OCI-M2 (cell line): Measurements from ENCODE around the gene KCNH4.
"Not testable (repeated sequence)": the region's sequence is repeated elsewhere in the genome, so short reads cannot be mapped to it uniquely, and the experiment has no call there.

Experiments used
- DNase-seq: peaks from one replicate; lab custom pipeline; 2025; ENCODE audit not compliant: unreplicated experiment; lab: John Stamatoyannopoulos, UW

The KCNH4 gene

DNA sequence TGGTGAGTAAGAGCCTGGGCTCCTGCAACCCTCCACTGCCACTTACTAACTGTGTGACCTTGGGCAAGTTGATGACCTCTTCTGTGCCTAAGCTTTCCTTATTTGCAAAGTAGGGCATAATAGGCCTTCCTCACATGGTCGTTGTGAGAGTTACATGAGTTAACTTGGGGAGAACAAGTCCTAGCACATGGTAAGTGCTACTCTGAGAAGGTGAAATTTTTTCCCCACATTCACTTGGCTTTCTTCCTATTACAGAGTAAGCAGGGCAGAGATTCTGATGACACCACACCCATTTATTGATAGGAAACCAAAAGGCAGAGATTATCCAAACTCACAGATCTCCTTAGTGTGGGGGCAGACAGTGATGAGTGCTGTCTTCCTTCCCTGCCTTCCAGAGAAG lies 1.6 kb downstream of the KCNH4 start:
- no peak for DNase-seq

- DNase-seq, result no peak
Measured at GRCh38 chr17:42178817-42179216, 2.1 kb downstream of the KCNH4 start.

DNA sequence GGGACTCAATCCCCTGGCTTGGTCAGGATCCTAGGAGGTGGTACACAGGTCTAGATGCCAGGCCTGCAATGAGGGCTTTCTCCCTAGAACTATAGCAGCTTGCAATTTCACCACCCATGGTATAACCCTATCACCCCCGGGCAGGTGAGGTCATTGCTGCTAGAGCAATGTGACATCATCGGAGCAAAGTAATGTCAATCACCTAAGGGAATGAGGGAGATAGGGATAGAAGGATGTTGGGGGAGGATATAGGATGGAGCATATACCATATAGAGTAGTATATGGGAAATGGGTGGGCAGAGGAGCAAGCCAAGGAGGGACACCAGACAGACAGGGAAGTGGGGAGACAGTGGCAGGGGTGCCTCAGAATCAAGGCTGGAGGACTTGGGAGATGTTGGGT lies 3.3 kb downstream of the KCNH4 start:
- no peak for DNase-seq

GRCh38 chr17:42174126-42174783 lies 6.7 kb downstream of the KCNH4 start:
- no peak for DNase-seq

GRCh38 chr17:42171831-42172230 lies 9.1 kb downstream of the KCNH4 start:
- DNase-seq, result no peak

GRCh38 chr17:42169351-42169750 lies 11.6 kb downstream of the KCNH4 start:
- no peak for DNase-seq

DNA sequence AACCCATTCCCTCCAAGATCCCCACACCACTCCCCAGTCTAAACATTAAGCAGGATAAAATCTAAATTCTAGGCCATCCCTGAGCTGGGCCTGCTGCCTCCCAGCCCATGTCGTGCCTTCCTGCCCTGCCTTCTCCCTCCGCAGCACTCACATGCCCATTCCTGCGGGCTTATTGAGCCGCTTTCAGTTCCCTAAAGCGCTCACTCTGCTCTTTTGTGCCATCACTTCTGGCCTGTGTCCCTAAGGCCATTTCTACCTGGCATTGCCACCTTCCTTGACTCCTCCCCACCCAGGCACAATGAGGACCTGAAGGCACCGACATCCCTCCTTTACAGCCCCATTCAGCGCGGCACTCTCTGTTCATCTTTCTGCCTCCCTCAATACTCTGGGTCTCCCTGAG lies 13.1 kb downstream of the KCNH4 start:
- DNase-seq, result no peak

GRCh38 chr17:42166196-42166763 lies 14.7 kb downstream of the KCNH4 start:
- no peak for DNase-seq

DNA sequence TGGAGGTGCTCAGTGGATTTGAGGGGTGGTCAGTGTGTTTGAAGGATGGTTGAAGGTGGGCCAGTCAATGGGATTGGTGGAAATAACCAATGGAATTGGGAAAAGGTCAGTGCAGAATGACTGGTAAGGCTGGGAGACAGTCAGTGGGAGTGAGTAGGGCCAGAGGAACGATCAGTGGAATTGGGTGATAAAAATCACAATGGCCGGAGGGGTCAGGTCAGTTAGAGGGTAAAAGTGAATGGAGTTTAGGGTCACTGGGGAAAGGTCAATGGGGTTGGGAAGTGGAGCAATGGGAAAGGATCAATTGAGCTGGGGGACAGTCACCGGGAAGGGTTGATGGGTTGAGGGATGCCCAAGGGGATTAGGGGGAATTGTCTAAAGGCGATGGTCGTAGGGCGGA lies 15.2 kb downstream of the KCNH4 start:
- no peak for DNase-seq

DNA sequence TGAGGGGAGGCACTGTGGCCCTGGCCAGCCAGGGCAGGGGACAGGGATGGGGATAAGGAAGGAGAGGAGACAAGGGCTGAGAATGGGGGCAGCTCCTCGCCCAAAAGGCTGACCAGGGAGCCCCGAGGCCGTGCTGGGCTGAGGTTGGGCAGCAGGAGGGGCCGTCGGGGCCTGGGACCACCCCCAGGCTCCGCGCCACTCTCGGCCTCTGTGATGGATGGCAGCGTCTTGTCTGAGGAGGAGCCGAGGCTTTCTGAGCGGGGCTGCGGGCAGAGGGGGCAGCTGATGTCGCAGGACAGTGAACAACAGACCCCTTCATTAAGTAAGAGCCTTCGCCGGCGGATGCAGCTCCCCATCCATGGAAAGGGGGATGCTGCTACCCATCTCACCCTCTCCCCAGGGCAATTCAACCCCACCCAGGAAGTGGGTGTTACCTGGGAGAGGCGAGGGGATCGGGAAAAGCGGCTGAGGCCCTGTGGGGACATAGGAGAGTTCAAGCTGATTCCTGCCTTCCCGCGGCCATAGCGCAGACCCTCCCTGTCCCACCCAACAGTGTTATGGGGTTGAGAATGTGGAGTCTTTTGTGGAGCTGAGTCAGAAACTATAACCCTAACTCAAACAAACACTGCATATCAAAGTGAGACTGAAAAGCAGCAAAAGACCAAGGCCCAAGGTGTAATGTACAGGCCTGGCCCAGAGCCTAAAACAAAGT lies 17.1 kb downstream of the KCNH4 start:
- DNase-seq, result no peak

DNA sequence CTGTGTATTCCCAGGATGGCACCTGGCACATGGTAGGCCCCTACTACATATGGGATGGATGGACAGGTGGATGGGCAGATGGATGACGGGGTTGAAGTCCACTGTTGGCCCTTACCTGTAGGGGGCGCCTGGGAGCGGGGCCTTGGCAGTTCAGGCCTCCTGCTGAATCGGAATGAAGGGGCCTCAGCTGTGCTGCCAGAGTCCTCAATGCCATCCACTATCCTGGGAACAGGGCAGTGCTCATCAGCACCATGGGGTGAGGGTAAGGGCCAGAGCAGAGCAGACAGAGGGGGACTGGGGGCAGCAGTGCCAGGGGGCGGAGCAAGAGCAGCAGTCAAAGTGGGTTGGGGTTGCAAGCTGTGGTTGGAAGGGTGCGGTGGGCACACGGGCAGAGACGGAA lies 17.8 kb downstream of the KCNH4 start:
- no peak for DNase-seq

- DNase-seq, result no peak
Measured at GRCh38 chr17:42160531-42160910, 20.4 kb downstream of the KCNH4 start.

DNA sequence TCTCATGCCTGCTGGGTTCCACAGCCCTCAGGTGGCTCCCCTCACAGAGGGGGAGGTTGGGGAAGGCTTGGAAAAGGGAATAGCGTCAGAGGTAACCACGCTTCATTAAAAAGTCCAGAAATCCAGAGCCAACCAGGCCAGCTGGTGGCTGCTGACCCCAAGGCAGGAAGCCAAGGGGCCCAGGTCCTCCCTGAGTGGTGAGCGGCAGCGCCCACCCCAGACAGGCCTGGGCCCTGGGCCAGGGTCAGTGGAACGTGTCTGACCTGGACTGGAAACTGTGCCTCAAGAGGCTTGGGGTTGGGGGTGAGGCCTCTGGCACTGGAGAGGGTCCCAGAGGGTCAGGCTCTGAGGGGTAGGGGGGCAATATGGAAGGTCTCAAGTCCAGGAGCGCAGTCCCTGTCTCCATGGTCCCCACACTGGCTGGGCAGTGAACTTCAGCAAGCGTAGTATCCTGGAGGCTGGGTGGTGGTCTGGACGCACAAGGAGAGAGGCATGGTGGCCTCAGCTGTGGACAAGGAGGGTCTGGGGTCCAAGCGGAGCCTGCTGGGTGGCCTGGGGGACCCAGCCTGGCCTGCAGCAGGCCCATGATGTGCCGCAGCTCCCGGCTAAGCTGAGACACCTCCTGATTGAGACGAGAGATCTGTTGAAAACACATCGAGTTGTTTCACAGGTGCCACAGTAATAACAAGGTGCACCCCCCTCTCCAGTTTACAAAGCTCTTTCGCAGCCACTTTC lies 21.0 kb downstream of the KCNH4 start:
- no peak for DNase-seq

GRCh38 chr17:42155614-42156045 lies 25.3 kb downstream of the KCNH4 start:
- DNase-seq, result no peak

DNA sequence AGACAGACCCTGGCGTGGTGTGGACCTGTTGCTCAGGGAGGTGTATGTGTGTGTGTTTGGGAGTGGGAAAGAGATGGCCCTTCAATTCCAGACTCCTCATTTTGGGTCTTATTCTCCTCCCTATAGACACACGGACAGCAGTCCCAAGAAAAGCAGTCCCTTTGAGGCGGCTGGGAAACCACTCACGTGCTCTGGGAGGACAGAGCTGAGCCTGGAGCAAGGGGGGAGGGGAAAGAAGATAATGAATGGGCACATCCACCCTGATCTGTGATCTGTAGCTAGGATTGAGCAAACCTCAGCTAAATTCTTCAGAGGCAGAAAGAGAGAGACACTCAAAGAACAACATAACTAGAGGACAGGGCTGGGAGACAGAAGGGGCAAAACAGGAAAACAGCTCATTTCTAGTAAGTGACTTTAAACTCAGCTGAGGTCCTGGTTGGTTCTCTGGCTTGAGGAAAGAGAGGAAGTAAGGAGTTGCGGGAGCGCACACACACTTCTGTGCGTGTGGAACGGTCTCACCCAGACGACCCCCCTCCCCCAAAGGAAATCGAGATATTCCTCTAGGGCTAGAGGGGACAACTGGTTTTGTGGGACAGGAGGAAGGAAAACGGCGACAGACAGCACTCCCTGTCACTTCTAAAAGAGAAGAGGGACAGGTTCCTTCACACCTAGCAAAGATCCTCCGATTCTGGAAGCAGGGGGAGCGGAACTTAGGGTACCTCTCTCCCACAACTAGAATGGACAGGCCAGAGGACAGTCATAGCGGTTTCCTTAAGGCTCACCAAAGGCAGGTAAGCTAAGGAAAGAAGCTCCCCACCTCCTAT lies 26.8 kb downstream of the KCNH4 start:
- no peak for DNase-seq

DNA sequence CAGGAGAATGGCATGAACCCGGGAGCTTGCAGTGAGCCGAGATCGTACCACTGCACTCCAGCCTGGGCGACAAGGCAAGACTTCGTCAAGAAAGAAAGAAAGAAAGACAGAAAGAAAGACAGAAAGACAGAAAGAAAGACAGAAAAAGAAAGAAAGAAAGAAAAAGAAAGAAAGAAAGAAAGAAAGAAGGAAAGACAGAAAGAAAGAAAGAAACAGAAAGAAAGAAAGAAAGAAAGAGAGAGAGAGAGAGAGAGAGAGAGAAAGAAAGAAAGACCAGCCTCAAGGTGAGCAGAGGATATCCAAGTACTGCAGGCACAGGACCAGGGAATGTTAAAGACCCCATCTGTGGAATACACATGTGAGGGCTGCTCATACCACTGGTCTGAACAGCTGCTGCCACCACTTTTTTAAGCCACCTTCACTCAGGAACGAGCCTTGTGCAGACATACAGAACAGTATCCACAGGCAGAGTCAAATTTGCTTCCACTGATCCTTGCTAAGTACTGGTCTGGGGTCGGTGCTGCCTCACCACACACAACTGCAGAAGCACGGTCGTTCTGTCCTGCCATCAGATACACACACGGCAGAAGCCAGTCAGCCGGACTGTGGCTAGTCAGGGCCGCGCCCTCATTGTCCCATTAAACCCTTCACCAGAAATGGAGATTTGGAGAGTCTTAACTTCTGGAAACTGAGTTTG lies 33.9 kb downstream of the KCNH4 start:
- DNase-seq, result no peak

GRCh38 chr17:42143138-42143537 lies 37.8 kb downstream of the KCNH4 start:
- not testable (repeated sequence) for DNase-seq

GRCh38 chr17:42142371-42142896 lies 38.5 kb downstream of the KCNH4 start:
- DNase-seq, result no peak

- DNase-seq, result no peak
Measured at GRCh38 chr17:42141382-42141781, 39.6 kb downstream of the KCNH4 start.

DNA sequence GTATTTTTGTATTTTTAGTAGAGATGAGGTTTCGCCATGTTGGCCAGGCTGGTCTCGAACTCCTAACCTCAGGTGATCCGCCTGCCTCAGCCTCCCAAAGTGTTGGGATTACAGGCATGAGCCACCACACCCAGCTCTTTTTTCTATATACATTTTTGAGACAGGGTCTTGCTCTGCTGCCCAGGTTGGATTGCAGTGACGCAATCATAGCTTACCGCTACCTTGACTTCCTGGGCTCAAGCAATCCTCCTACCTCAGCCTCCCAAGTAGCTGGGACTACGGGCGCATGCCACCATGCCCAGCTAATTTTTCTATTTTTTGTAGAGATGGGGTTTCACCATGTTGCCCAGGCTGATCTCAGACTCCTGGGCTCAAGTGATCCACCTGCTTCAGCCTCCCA lies 40.3 kb downstream of the KCNH4 start:
- DNase-seq, result not testable (repeated sequence)
